Neural crest cell (in vitro differentiated cells): ENCODE measurements around the gene ELOVL6. TPM values are rescaled to one million over a fixed set of nuclear protein-coding genes. Genes with fewer than 3 reads are reported as not detected.

Experiments
- DNase-seq: peaks from one replicate; pipeline ENCODE4 v3.0.0; 2021; ENCODE audit warnings: low read depth, mixed read lengths, low spot score
- H3K27ac Mint-ChIP-seq: one replicate; pipeline ENCODE4 v1.8.0; 2021; ENCODE audit warnings: mild to moderate bottlenecking, mixed read lengths; ENCODE audit not compliant: unreplicated experiment
- H3K27me3 Mint-ChIP-seq: 2 replicates; pipeline ENCODE4 v1.8.0; 2021; ENCODE audit warnings: low read depth, mild to moderate bottlenecking, mixed read lengths
- H3K36me3 Mint-ChIP-seq: 2 replicates; pipeline ENCODE4 v1.8.0; 2021; ENCODE audit warnings: low read depth, mild to moderate bottlenecking, mixed read lengths
- H3K4me1 Mint-ChIP-seq: 2 replicates; pipeline ENCODE4 v1.8.0; 2021; ENCODE audit warnings: mixed read lengths
- H3K4me3 Mint-ChIP-seq: one replicate; pipeline ENCODE4 v1.8.0; 2021; ENCODE audit warnings: mild to moderate bottlenecking, mixed read lengths
- H3K9me3 Mint-ChIP-seq: 2 replicates; pipeline ENCODE4 v1.8.0; 2021; ENCODE audit warnings: mixed read lengths
- total RNA-seq: library from RNA; stranded (reverse); gene quantifications from 2 replicates; pipeline ENCODE4 v1.2.1, GENCODE V29; 2021
- TF ChIP-seq, protein P1 (sequence below): fragments of 200-600 bp; sonication (generic); conservative IDR thresholded peaks from 2 replicates; pipeline ENCODE4 v1.5.0; 2021; ENCODE audit warnings: antibody characterized with exemption, mild to moderate bottlenecking

The ELOVL6 gene
- total RNA-seq, 1 donor from 2014 or later: 105 TPM

DNA sequence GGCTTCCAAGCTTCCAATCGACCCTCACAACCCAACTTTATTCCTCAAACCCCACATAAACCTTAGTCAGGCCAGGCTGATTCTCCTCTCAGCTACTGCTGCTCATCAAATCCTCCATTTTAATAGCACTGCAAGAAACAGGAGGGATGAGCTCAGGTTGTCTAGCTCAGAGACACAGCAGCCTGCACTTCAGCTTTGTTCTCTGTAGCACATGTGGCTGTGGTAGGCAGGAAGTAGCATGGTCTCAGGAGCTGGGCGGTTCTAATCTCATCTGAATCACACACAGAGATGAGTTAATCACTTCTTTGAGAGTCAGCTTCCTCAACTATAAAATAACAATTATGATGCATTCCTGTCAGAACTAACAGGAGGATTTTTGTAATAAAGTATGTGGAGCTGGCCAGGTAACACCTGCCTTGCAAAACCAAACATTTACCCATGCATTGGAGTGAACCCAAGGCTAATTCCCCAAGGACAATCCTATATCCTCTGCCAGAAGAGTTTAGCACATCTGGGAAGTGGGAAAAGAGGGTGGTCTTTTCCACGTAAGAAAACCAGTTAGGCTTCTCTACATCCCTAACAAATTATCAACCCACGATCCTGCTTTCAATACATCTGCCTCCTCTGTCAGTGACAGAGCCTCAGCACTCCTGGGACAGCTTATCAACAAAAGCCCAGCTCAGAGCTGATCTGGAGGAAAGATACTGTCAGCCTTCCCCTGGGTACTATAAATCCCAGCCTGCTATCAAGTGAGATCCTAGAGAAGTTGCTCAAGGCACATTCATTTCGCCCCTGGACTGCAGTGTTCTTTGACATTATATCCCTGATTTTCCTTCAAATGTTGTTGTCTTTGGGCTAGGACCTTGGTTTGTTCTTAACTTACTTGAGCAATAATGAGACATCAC is 32.8 kb downstream of the ELOVL6 start:
- Mint-ChIP-seq H3K27me3 (no peaks in the 10 kb centered on the region), H3K4me3 (no peak overlapping the region), H3K36me3 (peaks cover 11% of the 10 kb centered on the region), H3K9me3 (no peaks in the 10 kb centered on the region), H3K27ac (peak overlapping the region; percentile 46), H3K4me1 (peaks cover 20% of the 10 kb centered on the region)
- TF ChIP-seq, protein P1, sequence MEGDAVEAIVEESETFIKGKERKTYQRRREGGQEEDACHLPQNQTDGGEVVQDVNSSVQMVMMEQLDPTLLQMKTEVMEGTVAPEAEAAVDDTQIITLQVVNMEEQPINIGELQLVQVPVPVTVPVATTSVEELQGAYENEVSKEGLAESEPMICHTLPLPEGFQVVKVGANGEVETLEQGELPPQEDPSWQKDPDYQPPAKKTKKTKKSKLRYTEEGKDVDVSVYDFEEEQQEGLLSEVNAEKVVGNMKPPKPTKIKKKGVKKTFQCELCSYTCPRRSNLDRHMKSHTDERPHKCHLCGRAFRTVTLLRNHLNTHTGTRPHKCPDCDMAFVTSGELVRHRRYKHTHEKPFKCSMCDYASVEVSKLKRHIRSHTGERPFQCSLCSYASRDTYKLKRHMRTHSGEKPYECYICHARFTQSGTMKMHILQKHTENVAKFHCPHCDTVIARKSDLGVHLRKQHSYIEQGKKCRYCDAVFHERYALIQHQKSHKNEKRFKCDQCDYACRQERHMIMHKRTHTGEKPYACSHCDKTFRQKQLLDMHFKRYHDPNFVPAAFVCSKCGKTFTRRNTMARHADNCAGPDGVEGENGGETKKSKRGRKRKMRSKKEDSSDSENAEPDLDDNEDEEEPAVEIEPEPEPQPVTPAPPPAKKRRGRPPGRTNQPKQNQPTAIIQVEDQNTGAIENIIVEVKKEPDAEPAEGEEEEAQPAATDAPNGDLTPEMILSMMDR: no peak
- DNase-seq: no peak

GRCh38 chr4:110164856-110165255 is 33.6 kb downstream of the ELOVL6 start:
- Mint-ChIP-seq H3K9me3 (no peaks in the 10 kb centered on the region), H3K4me3 (no peak overlapping the region), H3K27me3 (no peaks in the 10 kb centered on the region), H3K27ac (peak overlapping the region; percentile 46), H3K36me3 (peaks cover 11% of the 10 kb centered on the region), H3K4me1 (peaks cover 23% of the 10 kb centered on the region)
- DNase-seq: no peak
- TF ChIP-seq, protein P1: no peak

- TF ChIP-seq, protein P1: no peak
- no peak for DNase-seq
- no peaks in the 10 kb centered on the region for H3K9me3 Mint-ChIP-seq
- no peak overlapping the region for H3K4me3 Mint-ChIP-seq
- no peak overlapping the region for H3K27ac Mint-ChIP-seq
- H3K4me1 Mint-ChIP-seq: peaks cover 23% of the 10 kb centered on the region
- no peaks in the 10 kb centered on the region for H3K27me3 Mint-ChIP-seq
- peaks cover 11% of the 10 kb centered on the region for H3K36me3 Mint-ChIP-seq
Measured at GRCh38 chr4:110164251-110164650, 34.2 kb downstream of the ELOVL6 start.

- H3K36me3 Mint-ChIP-seq: peaks cover 11% of the 10 kb centered on the region
- peaks cover 23% of the 10 kb centered on the region for H3K4me1 Mint-ChIP-seq
- no peak overlapping the region for H3K4me3 Mint-ChIP-seq
- H3K9me3 Mint-ChIP-seq: no peaks in the 10 kb centered on the region
- TF ChIP-seq, protein P1: no peak
- DNase-seq: no peak
- H3K27me3 Mint-ChIP-seq: no peaks in the 10 kb centered on the region
- no peak overlapping the region for H3K27ac Mint-ChIP-seq
Measured at GRCh38 chr4:110163327-110164069, 34.9 kb downstream of the ELOVL6 start.

DNA sequence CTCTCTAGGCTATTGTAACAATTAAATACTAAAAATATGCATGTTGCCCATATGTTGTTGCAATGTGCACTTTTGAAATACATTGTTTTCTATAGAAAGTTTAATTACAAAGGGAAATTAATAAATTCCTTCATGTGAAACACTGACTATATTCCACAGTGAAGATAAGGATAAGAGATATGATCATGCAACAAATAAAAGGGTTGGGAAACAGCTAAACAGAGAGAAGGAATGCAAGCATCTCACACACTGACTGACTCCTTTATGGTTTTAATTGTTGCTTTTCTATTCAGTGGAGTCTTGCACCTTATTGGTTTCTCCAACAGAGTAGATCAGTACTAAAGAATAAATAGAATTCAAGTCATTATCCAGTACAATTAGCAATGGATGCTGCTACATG is 37.8 kb downstream of the ELOVL6 start:
- no peaks in the 10 kb centered on the region for H3K27me3 Mint-ChIP-seq
- no peaks in the 10 kb centered on the region for H3K9me3 Mint-ChIP-seq
- H3K27ac Mint-ChIP-seq: no peak overlapping the region
- no peak for DNase-seq
- no peak overlapping the region for H3K4me3 Mint-ChIP-seq
- TF ChIP-seq, protein P1: no peak
- H3K36me3 Mint-ChIP-seq: peaks cover 8% of the 10 kb centered on the region
- peaks cover 32% of the 10 kb centered on the region for H3K4me1 Mint-ChIP-seq
